ENCODE measurements around the gene PLSCR2.

Gene PLSCR2

GRCh38 chr3:146469150-146470017 lies at the start of gene PLSCR2:
Gene PLSCR2, minus strand, starts transcription at chr3:146469561. Its CDS starts 9,657 bp downstream, at chr3:146459904.
- POLR2A ChIA-PET: no interaction called here
- CTCF ChIA-PET: interaction anchor here (0.9 to 1.6 kb wide), 3 partner anchors 23 to 280 kb away, joined by 3 to 5 read pairs (median 3); no protein-coding TSS in a partner anchor
- no peak for TF ChIP-seq CTCF (IDR thresholded peaks at IDR 0.05; ENCODE audit: control extremely low read depth, extremely low read depth, low read depth, missing control alignments)
- DNase-seq (ENCODE audit: extremely low spot score): peak; percentile 85

- no peak for TF ChIP-seq CTCF (IDR thresholded peaks at IDR 0.05; ENCODE audit: control extremely low read depth, extremely low read depth, low read depth, missing control alignments)
- DNase-seq (ENCODE audit: extremely low spot score): no peak
- ChIA-PET POLR2A (no interaction called here), CTCF (interaction anchor here (1.3 to 2.3 kb wide), 3 partner anchors 11 to 13 kb away, joined by 3 to 6 read pairs (median 4); no protein-coding TSS in a partner anchor)
Measured at GRCh38 chr3:146517684-146518435, 48.5 kb upstream of the PLSCR2 start.

- POLR2A ChIA-PET: no interaction called here
- no peak for TF ChIP-seq CTCF (IDR thresholded peaks at IDR 0.05; ENCODE audit: control extremely low read depth, extremely low read depth, low read depth, missing control alignments)
- no peak for DNase-seq (ENCODE audit: extremely low spot score)
- CTCF ChIA-PET: interaction anchor here (1.2 to 2.1 kb wide), 3 partner anchors 8 to 41 kb away, joined by 3 to 6 read pairs (median 4); partner anchors contain the start of gene PLSCR1
Measured at GRCh38 chr3:146513386-146514051, 44.2 kb upstream of the PLSCR2 start.

GRCh38 chr3:146511402-146512134 lies 42.2 kb upstream of the PLSCR2 start:
- ChIA-PET POLR2A (no interaction called here), CTCF (interaction anchor here (0.6 to 1.2 kb wide), 2 partner anchors 8 to 13 kb away, joined by 3 read pairs; no protein-coding TSS in a partner anchor)
- DNase-seq (ENCODE audit: extremely low spot score): no peak
- no peak for TF ChIP-seq CTCF (IDR thresholded peaks at IDR 0.05; ENCODE audit: control extremely low read depth, extremely low read depth, low read depth, missing control alignments)

GRCh38 chr3:146507331-146508120 lies 38.2 kb upstream of the PLSCR2 start:
- POLR2A ChIA-PET: no interaction called here
- DNase-seq (ENCODE audit: extremely low spot score): no peak
- CTCF ChIA-PET: no interaction called here
- no peak for TF ChIP-seq CTCF (IDR thresholded peaks at IDR 0.05; ENCODE audit: control extremely low read depth, extremely low read depth, low read depth, missing control alignments)

All from GM10248 (cell line).